Heart right ventricle (tissue), 16 donors: ENCODE results near the gene PDE3A. TPM values are rescaled to one million over a fixed set of nuclear protein-coding genes. Genes with fewer than 3 reads are reported as not detected.

Source experiments
- ATAC-seq, 8 donors: fragments of 200-7000 bp; cut with Tn5 transposase; one replicate each; pipeline ENCODE4 v1.9.1; 2020; ENCODE audit warnings: mild to moderate bottlenecking in 8 of 8, moderate library complexity in 8 of 8, moderate number of reproducible peaks in 1 of 8
- DNase-seq, 2 donors: peaks; one replicate each; pipeline ENCODE4 v3.0.0-alpha.2; 2020
- H3K27ac ChIP-seq, 10 donors: fragments of 200-600 bp; sonication (generic) in 2 of 10; one replicate each; pipeline versions ENCODE4 v1.5.0 to v1.8.0; 2020 to 2022; ENCODE audit warnings: mild to moderate bottlenecking in 3 of 10
- H3K27me3 ChIP-seq, 7 donors: fragments of 200-600 bp; one replicate each; pipeline ENCODE4 v1.8.0; 2021 to 2022; ENCODE audit warnings: mild to moderate bottlenecking in 2 of 7
- H3K36me3 ChIP-seq, 9 donors: fragments of 200-600 bp; sonication (generic) in 1 of 9; one replicate each; pipeline versions ENCODE4 v1.5.0 to v1.8.0; 2020 to 2022; ENCODE audit warnings: mild to moderate bottlenecking in 2 of 9
- H3K4me1 ChIP-seq, 9 donors: fragments of 200-600 bp; sonication (generic) in 1 of 9; one replicate each; pipeline versions ENCODE4 v1.5.0 to v1.8.0; 2020 to 2022; ENCODE audit warnings: mild to moderate bottlenecking in 4 of 9
- H3K4me3 ChIP-seq, 10 donors: fragments of 200-600 bp; sonication (generic) in 2 of 10; one replicate each; pipeline versions ENCODE4 v1.5.0 to v1.8.0; 2020 to 2022; ENCODE audit warnings: mild to moderate bottlenecking in 7 of 10, moderate library complexity in 2 of 10
- H3K9me3 ChIP-seq, 11 donors: fragments of 200-600 bp in 10 of 11; sonication (generic) in 2 of 11; one replicate each; pipeline versions ENCODE4 v1.5.0 to v1.8.0; 2013 to 2022; ENCODE audit warnings: mild to moderate bottlenecking in 2 of 11, control low read depth in 1 of 11, moderate library complexity in 1 of 11
- WGBS, 2 donors: extraction: QIAGEN DNeasy Blood & Tissue Kit; methylation state at CpG; one replicate each; pipeline ENCODE4 v1.1.7; 2013; ENCODE audit warnings: inconsistent platforms in 1 of 2; 5-methylcytosine and 5-hydroxymethylcytosine counted together
- intact Hi-C, 10 donors: fragments of 100-400 bp; cut with DNase I; formaldehyde crosslinking; loops; one replicate each; pipeline versions ENCODE4 v1.11.1 to v1.14.2; 2022
- polyA plus RNA-seq, 2 donors: library from polyadenylated mRNA; stranded (reverse); fragments of 200-250 nt; gene quantifications; one replicate each; pipeline ENCODE4 v1.2.3, GENCODE V29; 2013
- total RNA-seq, 10 donors: library from RNA; stranded (reverse); fragmentation: NEBNext Ultra II Directional in 3 of 10; extraction: Animal tissue kit (Norgen Biotek cat#: 25700) in 3 of 10; gene quantifications; one replicate each; pipeline versions ENCODE4 v1.2.1 to v1.2.4, GENCODE V29; 2021 to 2023
- TF ChIP-seq, protein P1 (sequence below), 9 donors: fragments of 200-600 bp; sonication (generic) in 2 of 9; IDR thresholded peaks; one replicate each; pipeline versions ENCODE4 v1.5.0 to v1.8.0; 2021 to 2022; ENCODE audit warnings: antibody characterized with exemption in 9 of 9, mild to moderate bottlenecking in 5 of 9, moderate library complexity in 1 of 9
- donor health status: Arrhythmogenic right ventricular cardiomyopathy.
- donor health status: ischemic (EF 13 %, LVEDD 7.1; RV severe dilation, severe dysfunction).
- donor health status: healthy with polysubstance abuse.
- donor health status: DM: no; HTN: yes; CAD: no.
- donor health status: DM: no; HTN: no; CAD: no.
- donor health status: ischemic (EF 25% LVEDD 6.9; RV normal size, moderate dysfunction).
- donor health status: ischemic (EF 25% LVEDD 5.7; RV mildly dilated, moderate dysfunction).
- donor health status: healthy.
- donor health status: DM: yes; HTN: yes; CAD: no.
- donor health status: Ischemic cardiomyopathy.
- donor health status: ischemic (EF 35%, LVEDD 5.7; RV mildly dilated, moderate dysfunction).
- donor health status: nonischemic (EF 11% LVEDD 7.7; RV severe dilation, severe dysfunction).
- donor health status: DM: yes; HTN: yes; CAD: no.
- donor health status: PGD.
- donor health status: ischemic (EF 29% LVEDD 5.4; RV normal size, mild dysfunction).
- donor health status: nonischemic (EF 23%, LVEDD 6.1; RV moderate dilation, normal function).

The PDE3A gene
- total and polyA plus RNA-seq, 12 donors = 18.8 to 362 (median 209) TPM

DNA sequence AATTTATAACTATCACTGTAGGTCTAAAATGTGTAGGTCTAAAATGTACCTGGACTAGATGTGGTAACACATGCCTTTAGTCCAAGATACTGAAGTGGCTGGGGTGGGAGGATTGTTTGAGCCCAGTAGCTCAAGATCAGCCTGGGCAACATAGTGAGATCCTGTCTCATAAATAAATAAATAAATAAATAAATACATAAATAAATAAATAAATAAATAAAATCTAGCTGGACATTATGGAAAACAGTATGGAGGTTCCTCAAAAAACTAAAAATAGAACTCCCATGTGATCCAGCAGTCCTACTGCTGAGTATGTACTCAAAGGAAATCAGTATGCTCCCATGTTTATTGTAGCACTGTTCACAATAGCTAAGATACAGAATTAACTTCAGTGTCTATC, 24.0 kb downstream of the PDE3A start:
- Histone ChIP-seq H3K27ac (peak overlapping the region in 5 of 10 donors; percentile 3 to 59 (median 22)), H3K36me3 (no peaks in the 10 kb centered on the region), H3K9me3 (no peaks in the 10 kb centered on the region), H3K4me1 (peaks cover 4 to 51% (median 33%) of the 10 kb centered on the region in 9 donors), H3K4me3 (no peak overlapping the region), H3K27me3 (no peaks in the 10 kb centered on the region)
- no peak for ATAC-seq
- intact Hi-C loops = loop anchor here in 1 of 10 donors (10.0 kb wide), 1 partner anchor 152 kb away; no protein-coding TSS in a partner anchor
- TF ChIP-seq, protein P1, sequence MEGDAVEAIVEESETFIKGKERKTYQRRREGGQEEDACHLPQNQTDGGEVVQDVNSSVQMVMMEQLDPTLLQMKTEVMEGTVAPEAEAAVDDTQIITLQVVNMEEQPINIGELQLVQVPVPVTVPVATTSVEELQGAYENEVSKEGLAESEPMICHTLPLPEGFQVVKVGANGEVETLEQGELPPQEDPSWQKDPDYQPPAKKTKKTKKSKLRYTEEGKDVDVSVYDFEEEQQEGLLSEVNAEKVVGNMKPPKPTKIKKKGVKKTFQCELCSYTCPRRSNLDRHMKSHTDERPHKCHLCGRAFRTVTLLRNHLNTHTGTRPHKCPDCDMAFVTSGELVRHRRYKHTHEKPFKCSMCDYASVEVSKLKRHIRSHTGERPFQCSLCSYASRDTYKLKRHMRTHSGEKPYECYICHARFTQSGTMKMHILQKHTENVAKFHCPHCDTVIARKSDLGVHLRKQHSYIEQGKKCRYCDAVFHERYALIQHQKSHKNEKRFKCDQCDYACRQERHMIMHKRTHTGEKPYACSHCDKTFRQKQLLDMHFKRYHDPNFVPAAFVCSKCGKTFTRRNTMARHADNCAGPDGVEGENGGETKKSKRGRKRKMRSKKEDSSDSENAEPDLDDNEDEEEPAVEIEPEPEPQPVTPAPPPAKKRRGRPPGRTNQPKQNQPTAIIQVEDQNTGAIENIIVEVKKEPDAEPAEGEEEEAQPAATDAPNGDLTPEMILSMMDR (IDR thresholded peaks at IDR 0.05) = no peak
- DNase-seq = no peak

DNA sequence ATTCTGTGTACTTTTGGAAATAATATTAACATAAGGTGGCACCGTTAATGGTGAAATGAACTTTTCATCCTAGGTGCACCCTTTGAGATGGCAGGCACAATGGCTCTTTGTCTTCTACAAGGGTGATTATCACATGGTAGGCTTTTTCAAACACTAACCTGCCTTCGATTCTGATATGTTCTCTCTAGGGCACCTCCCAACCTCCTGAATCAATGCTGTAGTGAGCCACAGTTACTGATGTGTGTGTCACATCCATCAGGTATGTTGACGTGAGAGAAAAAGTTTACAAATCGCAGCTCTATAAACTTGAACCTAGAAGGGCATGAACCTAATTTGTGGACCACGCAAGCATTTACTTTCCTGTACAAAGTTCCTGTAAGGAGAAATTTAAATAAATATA, 25.4 kb downstream of the PDE3A start:
- Histone ChIP-seq H3K27me3 (no peaks in the 10 kb centered on the region), H3K36me3 (no peaks in the 10 kb centered on the region), H3K4me3 (no peak overlapping the region), H3K4me1 (peaks cover 4 to 51% (median 38%) of the 10 kb centered on the region in 9 donors), H3K27ac (peak overlapping the region in 7 of 10 donors; percentile 2 to 88 (median 50)), H3K9me3 (no peaks in the 10 kb centered on the region)
- DNase-seq (no peak), ATAC-seq (no peak)
- intact Hi-C loops = loop anchor here in 1 of 10 donors (10.0 kb wide), 1 partner anchor 151 kb away; no protein-coding TSS in a partner anchor
- WGBS, 2 donors = 70 to 71% methylated on average over 5 of the region's 5 CpGs
- TF ChIP-seq, protein P1 (IDR thresholded peaks at IDR 0.05) = no peak

DNA sequence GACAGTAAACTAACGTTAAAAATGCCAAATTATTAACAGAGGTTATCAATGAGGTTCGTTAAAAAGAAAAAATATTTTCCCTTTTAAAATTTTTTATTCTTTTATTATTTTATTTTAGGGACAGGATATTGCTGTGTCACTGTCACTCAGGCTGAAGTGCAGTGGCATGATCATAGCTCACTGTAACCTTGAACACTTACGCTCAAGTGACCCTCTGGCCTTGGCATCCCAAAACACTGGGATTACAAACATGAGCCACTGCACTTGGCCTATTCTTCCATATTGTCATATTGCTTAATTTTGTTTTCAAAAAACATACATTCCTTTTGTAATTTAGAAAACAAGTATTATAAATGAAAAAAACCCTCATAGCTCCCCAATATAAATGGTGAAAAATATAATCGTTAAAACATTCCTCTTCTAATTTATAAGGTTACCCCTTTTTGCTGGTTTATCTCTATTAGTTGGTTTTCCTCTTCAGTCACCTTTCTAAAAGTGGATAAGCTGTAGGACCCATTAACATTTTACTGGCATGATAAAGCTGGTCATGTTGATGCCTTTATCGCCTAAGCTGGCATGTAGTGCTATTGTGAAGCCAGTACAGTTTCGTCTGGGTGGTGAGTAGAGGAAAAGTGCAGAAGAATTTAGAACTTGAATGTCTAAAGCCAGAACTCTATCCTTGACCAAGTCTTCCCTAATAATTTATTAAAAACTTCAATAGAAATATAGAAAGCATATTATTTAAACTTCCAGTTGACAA, 27.6 kb downstream of the PDE3A start:
- WGBS, 2 donors = 47 to 65% methylated on average over 6 of the region's 6 CpGs
- H3K27ac ChIP-seq = peak overlapping the region in 9 of 10 donors; percentile 37 to 88 (median 68)
- peak in 1 of 2 donors; percentile 37 for DNase-seq

DNA sequence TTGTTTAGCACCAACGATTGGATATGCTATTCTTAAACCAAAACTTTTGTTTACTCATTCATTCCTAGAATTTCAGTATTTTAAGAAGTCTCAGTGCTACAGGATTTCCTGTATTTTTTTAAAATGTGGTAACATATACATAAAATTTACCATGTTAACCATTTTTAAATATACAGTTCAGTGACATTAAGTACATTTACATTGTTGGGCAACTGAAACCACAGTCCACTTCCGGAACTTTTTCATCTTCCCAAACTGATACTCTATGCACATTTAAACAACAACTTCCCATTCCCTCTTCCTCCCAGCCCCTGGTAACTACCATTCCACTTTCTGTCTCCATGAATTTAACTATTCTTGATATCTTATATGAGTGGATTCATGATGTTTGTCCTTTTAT, 30.3 kb downstream of the PDE3A start:
- no peaks in the 10 kb centered on the region for H3K9me3 ChIP-seq
- intact Hi-C loops = loop anchor here in 1 of 10 donors (10.0 kb wide), 1 partner anchor 146 kb away; no protein-coding TSS in a partner anchor
- no peaks in the 10 kb centered on the region for H3K27me3 ChIP-seq
- DNase-seq = no peak
- no peak overlapping the region for H3K4me3 ChIP-seq
- no peaks in the 10 kb centered on the region for H3K36me3 ChIP-seq
- peak overlapping the region in 5 of 10 donors; percentile 1 to 88 (median 68) for H3K27ac ChIP-seq
- peaks cover 0 to 66% (median 26%) of the 10 kb centered on the region in 9 donors for H3K4me1 ChIP-seq
- whole genome bisulfite sequencing, 2 donors = 49 to 53% methylated on average over 2 of the region's 2 CpGs
- TF ChIP-seq, protein P1 (IDR thresholded peaks at IDR 0.05) = no peak
- ATAC-seq = no peak

More for the DNA sequence above, 27.6 kb downstream of the PDE3A start:
- H3K4me3 ChIP-seq = no peak overlapping the region
- peak; percentile 70 to 91 (median 86) for ATAC-seq
- H3K9me3 ChIP-seq = no peaks in the 10 kb centered on the region
- H3K27me3 ChIP-seq = no peaks in the 10 kb centered on the region
- TF ChIP-seq, protein P1 (IDR thresholded peaks at IDR 0.05) = no peak
- intact Hi-C loops = loop anchor here in 1 of 10 donors (10.0 kb wide), 1 partner anchor 149 kb away; no protein-coding TSS in a partner anchor
- H3K36me3 ChIP-seq = no peaks in the 10 kb centered on the region
- H3K4me1 ChIP-seq = peaks cover 0 to 43% (median 18%) of the 10 kb centered on the region in 9 donors
